Measurements from ENCODE around the gene ARHGEF19.

DNA sequence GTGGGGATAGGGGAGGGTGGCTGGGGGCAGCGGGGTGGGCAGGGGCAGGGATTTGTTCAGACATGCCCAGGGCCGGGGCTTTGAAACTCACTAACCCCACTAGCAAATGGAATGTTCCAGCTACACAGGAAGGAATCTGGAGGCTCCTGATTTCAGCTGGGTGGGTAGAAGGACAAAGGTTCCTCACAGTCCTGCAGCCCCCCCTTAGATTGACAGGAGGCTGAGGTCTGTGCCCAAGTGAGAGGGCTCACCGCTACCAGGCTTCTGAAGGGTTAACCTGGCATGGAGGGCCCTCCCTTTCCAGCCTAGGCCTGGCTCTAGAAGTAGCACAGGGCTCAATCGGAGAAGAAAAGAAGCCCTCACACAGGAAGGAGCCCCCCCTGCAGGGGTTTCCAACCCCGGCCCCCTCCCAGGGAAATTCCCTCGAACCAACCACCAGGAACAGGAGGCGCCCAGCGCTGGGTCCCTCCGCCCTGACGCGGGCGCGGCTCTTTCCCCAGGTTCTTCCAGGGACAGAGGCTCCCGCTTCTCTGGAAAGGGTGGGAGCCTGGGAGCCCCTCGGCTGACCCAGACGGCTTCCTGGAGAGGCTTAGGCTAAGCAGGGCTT, 59.9 kb downstream of the ARHGEF19 start:
- TF ChIP-seq CTCF (conservative IDR thresholded peaks at IDR 0.05; ENCODE audit: low read length) (no peak), EZH2phosphoT487 (IDR thresholded peaks at IDR 0.05; ENCODE audit: borderline replicate concordance) (no peak)
